ENCODE data around the gene MED13. TPM values are rescaled to one million over a fixed set of nuclear protein-coding genes. Genes with fewer than 3 reads are reported as not detected.

The MED13 gene
- total RNA-seq, 1 experiment from 2014 or later = 60.7 TPM

DNA sequence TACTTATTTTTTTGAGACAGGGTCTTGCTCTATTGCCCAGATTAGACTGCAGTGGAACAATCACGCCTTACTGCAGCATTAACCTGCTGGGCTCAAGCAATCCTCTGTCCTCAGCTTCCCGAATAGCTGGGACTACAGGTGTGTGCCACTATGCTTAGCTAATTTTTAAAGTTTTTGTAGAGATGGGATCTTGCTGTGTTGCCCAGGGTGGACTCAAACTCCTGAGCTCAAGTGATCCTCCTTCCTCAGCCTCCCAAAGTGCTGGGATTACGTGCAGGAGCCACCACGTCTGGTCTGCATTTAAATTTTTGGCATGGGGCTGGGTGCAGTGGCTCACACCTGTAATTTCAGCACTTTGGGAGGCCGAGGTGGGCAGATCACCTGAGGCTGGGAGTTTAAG lies 96.3 kb downstream of the MED13 start:
- Histone ChIP-seq H2BK20ac (ENCODE audit: low read depth, low read length, poor library complexity, severe bottlenecking) (no peak overlapping the region), H3K18ac (ENCODE audit: insufficient read length, low read depth, low read length) (no peak overlapping the region), H3K9me3 (ENCODE audit: control insufficient read depth, low read depth, low read length) (no peaks in the 10 kb centered on the region), H3K4ac (ENCODE audit: low read depth, low read length) (no peak overlapping the region), H3K27ac (ENCODE audit: insufficient read length, low read depth, low read length) (no peak overlapping the region), H3K56ac (ENCODE audit: insufficient read length, low read depth, low read length) (no peak overlapping the region), H2AFZ (ENCODE audit: low read length) (no peak overlapping the region), H4K8ac (replicated peaks; ENCODE audit: insufficient read length, low read depth, low read length) (no peak overlapping the region), H2AK5ac (ENCODE audit: insufficient read length, low read length) (no peak overlapping the region), H4K5ac (ENCODE audit: insufficient read length, low read depth, low read length) (no peak overlapping the region), H3K27me3 (ENCODE audit: insufficient read depth, low read length) (no peaks in the 10 kb centered on the region), H3K79me1 (ENCODE audit: insufficient read depth, low read depth, low read length, poor library complexity, severe bottlenecking) (peaks cover 5% of the 10 kb centered on the region), H3K14ac (ENCODE audit: insufficient read depth, low read length) (no peak overlapping the region), H3T11ph (ENCODE audit: low read length) (no peak overlapping the region), H3K4me1 (ENCODE audit: insufficient read depth, low read length) (no peaks in the 10 kb centered on the region), H2BK12ac (ENCODE audit: insufficient read length, low read depth, low read length) (no peak overlapping the region), H2BK15ac (ENCODE audit: low read depth, low read length) (no peak overlapping the region), H3K4me2 (ENCODE audit: insufficient read depth, insufficient read length, low read length) (no peak overlapping the region), H3K79me2 (ENCODE audit: insufficient read depth, low read length) (no peaks in the 10 kb centered on the region), H2BK120ac (ENCODE audit: low read depth, low read length, poor library complexity, severe bottlenecking) (no peak overlapping the region), H4K91ac (ENCODE audit: insufficient read length, low read depth, low read length) (no peak overlapping the region), H2BK5ac (ENCODE audit: insufficient read length, low read length) (no peak overlapping the region), H3K23ac (ENCODE audit: insufficient read length, low read depth, low read length) (no peak overlapping the region), H3K9ac (ENCODE audit: extremely low read depth, insufficient read length, low read length) (no peak overlapping the region), H3K23me2 (ENCODE audit: insufficient read length, low read depth, low read length, poor library complexity, severe bottlenecking) (no peaks in the 10 kb centered on the region), H4K20me1 (ENCODE audit: control insufficient read depth, insufficient read depth, insufficient read length) (no peaks in the 10 kb centered on the region)
- no peaks in the 10 kb centered on the region for H3K9me3 Mint-ChIP-seq
- DNase-seq = no peak
- WGBS (ENCODE audit: extremely low coverage, insufficient read length, low lambda C conversion rate) = no CpG with 5 or more reads among the region's 5 CpGs
- TF ChIP-seq, protein P1, sequence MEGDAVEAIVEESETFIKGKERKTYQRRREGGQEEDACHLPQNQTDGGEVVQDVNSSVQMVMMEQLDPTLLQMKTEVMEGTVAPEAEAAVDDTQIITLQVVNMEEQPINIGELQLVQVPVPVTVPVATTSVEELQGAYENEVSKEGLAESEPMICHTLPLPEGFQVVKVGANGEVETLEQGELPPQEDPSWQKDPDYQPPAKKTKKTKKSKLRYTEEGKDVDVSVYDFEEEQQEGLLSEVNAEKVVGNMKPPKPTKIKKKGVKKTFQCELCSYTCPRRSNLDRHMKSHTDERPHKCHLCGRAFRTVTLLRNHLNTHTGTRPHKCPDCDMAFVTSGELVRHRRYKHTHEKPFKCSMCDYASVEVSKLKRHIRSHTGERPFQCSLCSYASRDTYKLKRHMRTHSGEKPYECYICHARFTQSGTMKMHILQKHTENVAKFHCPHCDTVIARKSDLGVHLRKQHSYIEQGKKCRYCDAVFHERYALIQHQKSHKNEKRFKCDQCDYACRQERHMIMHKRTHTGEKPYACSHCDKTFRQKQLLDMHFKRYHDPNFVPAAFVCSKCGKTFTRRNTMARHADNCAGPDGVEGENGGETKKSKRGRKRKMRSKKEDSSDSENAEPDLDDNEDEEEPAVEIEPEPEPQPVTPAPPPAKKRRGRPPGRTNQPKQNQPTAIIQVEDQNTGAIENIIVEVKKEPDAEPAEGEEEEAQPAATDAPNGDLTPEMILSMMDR (conservative IDR thresholded peaks at IDR 0.05) = no peak
- H3K27ac Mint-ChIP-seq = no peak overlapping the region
- no peaks in the 10 kb centered on the region for H3K27me3 Mint-ChIP-seq (ENCODE audit: low read depth)
- peaks cover 6% of the 10 kb centered on the region in 2 experiments for H3K4me1 Mint-ChIP-seq
- no peak overlapping the region for H3K4me3 Mint-ChIP-seq
- H3K36me3 Mint-ChIP-seq (ENCODE audit: insufficient read depth in 1 of 3, low read depth in 3 of 3) = peaks cover 22 to 71% (median 64%) of the 10 kb centered on the region in 3 experiments; a peak in 6 of 7 replicates

All from H9 (cell line).